OCI-LY7 (cell line): ENCODE results near the gene GALNT3. TPM values are rescaled to one million over a fixed set of nuclear protein-coding genes. Genes with fewer than 3 reads are reported as not detected.

Experiments
- BruUV-seq: library from RNA; stranded (reverse); fragments of 400-500 nt; replicated peaks from 2 replicates; lab custom pipeline; 2021; lab: Mats Ljungman, UMichigan
- CTCF ChIA-PET: fragments of 300-600 bp; sonication (Branson Sonifier 250); formaldehyde crosslinking; loops from one replicate; lab custom pipeline; 2022; ENCODE audit warnings: antibody characterized with exemption; ENCODE audit not compliant: unreplicated experiment; lab: Charles Lee
- POLR2A ChIA-PET: fragments of 300-600 bp; sonication (Branson Sonifier 250); formaldehyde crosslinking; loops from one replicate; lab custom pipeline; 2022; ENCODE audit warnings: antibody characterized with exemption; lab: Charles Lee
- DNase-seq: peaks from one replicate; pipeline ENCODE4 v3.0.0-alpha.2; 2015; ENCODE audit warnings: low spot score
- H2AFZ ChIP-seq: fragments of 200-600 bp; sonication (generic), shearing (Covaris generic); 2 replicates; pipeline ENCODE4 v1.6.1; 2014; ENCODE audit warnings: mild to moderate bottlenecking, antibody characterized with exemption, low read length, moderate library complexity
- H3K27ac ChIP-seq: fragments of 200-600 bp; sonication (generic); 2 replicates; pipeline ENCODE4 v1.5.1; 2014; ENCODE audit warnings: mixed run types, low read depth, mild to moderate bottlenecking, moderate library complexity, low read length, inconsistent platforms; ENCODE audit not compliant: poor library complexity, severe bottlenecking
- H3K36me3 ChIP-seq: fragments of 200-600 bp; sonication (generic); 2 replicates; pipeline ENCODE4 v1.6.1; 2014; ENCODE audit warnings: mild to moderate bottlenecking, antibody characterized with exemption, low read length, moderate library complexity, mixed read lengths; ENCODE audit not compliant: insufficient read depth
- H3K4me1 ChIP-seq: fragments of 200-600 bp; sonication (generic); 2 replicates; pipeline ENCODE4 v1.5.1; 2014; ENCODE audit warnings: mild to moderate bottlenecking, low read length; ENCODE audit not compliant: insufficient read depth, poor library complexity, severe bottlenecking
- H3K4me2 ChIP-seq: fragments of 200-600 bp; sonication (generic); 2 replicates; pipeline ENCODE4 v1.6.1; 2014; ENCODE audit warnings: mild to moderate bottlenecking, low read length
- H3K4me3 ChIP-seq: fragments of 200-600 bp; sonication (generic); 2 replicates; pipeline ENCODE4 v1.5.1; 2014; ENCODE audit warnings: mild to moderate bottlenecking, low read depth, low read length; ENCODE audit not compliant: poor library complexity, severe bottlenecking
- H3K79me2 ChIP-seq: fragments of 200-600 bp; sonication (generic); 2 replicates; pipeline ENCODE4 v1.6.1; 2016; ENCODE audit warnings: low read depth, mild to moderate bottlenecking, low read length, moderate library complexity, mixed read lengths; ENCODE audit not compliant: insufficient read depth
- H3K9me2 ChIP-seq: fragments of 200-600 bp; sonication (generic); 2 replicates; pipeline ENCODE4 v1.6.1; 2016; ENCODE audit warnings: mild to moderate bottlenecking, low read length, mixed read lengths; ENCODE audit not compliant: insufficient read depth
- H3K9me3 ChIP-seq: fragments of 200-600 bp; sonication (generic); 2 replicates; pipeline ENCODE4 v1.6.1; 2014; ENCODE audit warnings: mild to moderate bottlenecking, mixed run types, low read length, mixed read lengths
- H4K20me1 ChIP-seq: fragments of 200-600 bp; sonication (generic); 2 replicates; pipeline ENCODE4 v1.6.1; 2014; ENCODE audit warnings: mild to moderate bottlenecking, antibody characterized with exemption, low read length, moderate library complexity, mixed read lengths; ENCODE audit not compliant: insufficient read depth
- EZH2phosphoT487 ChIP-seq: fragments of 200-600 bp; sonication (generic); IDR thresholded peaks from 2 replicates; pipeline ENCODE4 v1.6.1; 2018; ENCODE audit warnings: low read depth, borderline replicate concordance, mild to moderate bottlenecking, mixed run types, antibody characterized with exemption, low read length, moderate library complexity, mixed read lengths
- intact Hi-C: fragments of 100-400 bp; cut with micrococcal nuclease; formaldehyde crosslinking; loops from one replicate; pipeline ENCODE4 v1.10.0; 2022; ENCODE audit not compliant: unreplicated experiment
- total RNA-seq, 2 experiments: library from RNA; depleted of rRNA in 1 of 2; stranded (reverse); fragments of >200 nt in 1 of 2; shearing (Covaris generic) in 1 of 2; gene quantifications; 2 replicates each; pipeline ENCODE4 v1.2.3, GENCODE V29; 2014 to 2022
- TF ChIP-seq, protein P1 (sequence below): fragments of 200-600 bp; sonication (generic); conservative IDR thresholded peaks from 2 replicates; pipeline ENCODE4 v1.5.1; 2014; ENCODE audit warnings: mild to moderate bottlenecking, antibody characterized with exemption, low read length, moderate library complexity, mixed read lengths

Gene GALNT3
- total RNA-seq, 2 experiments from 2014 or later, result 0.44 to 3.6 TPM

DNA sequence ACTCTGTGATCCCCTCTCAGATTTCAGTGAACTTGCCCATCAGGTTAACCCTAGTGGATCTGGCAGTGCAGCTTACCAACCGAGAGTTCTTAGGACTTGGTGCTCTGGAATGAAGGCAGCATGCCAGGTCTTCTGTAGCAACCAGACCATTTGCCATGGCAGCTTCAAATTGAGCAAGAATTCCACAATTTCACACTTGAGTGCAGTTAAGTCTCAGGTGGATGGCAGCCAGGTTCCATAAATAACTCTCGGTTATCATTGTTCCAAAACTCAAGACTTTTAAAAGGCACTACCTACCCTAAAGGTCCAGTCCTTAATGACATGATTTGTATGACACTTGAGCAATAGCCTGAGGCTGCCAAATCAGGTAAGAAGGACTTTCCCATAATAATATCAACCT is 48.1 kb downstream of the GALNT3 start:
- H3K4me3 ChIP-seq, result no peak overlapping the region
- no peaks in the 10 kb centered on the region for H4K20me1 ChIP-seq
- no peaks in the 10 kb centered on the region for H3K9me3 ChIP-seq
- no peak overlapping the region for H3K4me2 ChIP-seq
- no peaks in the 10 kb centered on the region for H3K9me2 ChIP-seq
- BruUV-seq, result no TSS peak
- CTCF ChIA-PET, result no interaction called here
- DNase-seq, result no peak
- H2AFZ ChIP-seq, result no peak overlapping the region
- TF ChIP-seq EZH2phosphoT487, result no peak
- TF ChIP-seq, protein P1, sequence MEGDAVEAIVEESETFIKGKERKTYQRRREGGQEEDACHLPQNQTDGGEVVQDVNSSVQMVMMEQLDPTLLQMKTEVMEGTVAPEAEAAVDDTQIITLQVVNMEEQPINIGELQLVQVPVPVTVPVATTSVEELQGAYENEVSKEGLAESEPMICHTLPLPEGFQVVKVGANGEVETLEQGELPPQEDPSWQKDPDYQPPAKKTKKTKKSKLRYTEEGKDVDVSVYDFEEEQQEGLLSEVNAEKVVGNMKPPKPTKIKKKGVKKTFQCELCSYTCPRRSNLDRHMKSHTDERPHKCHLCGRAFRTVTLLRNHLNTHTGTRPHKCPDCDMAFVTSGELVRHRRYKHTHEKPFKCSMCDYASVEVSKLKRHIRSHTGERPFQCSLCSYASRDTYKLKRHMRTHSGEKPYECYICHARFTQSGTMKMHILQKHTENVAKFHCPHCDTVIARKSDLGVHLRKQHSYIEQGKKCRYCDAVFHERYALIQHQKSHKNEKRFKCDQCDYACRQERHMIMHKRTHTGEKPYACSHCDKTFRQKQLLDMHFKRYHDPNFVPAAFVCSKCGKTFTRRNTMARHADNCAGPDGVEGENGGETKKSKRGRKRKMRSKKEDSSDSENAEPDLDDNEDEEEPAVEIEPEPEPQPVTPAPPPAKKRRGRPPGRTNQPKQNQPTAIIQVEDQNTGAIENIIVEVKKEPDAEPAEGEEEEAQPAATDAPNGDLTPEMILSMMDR, result no peak
- no peak overlapping the region for H3K27ac ChIP-seq
- H3K4me1 ChIP-seq, result peaks cover 8% of the 10 kb centered on the region
- intact Hi-C loops, result no loop called here
- no peaks in the 10 kb centered on the region for H3K36me3 ChIP-seq
- POLR2A ChIA-PET, result no interaction called here
- H3K79me2 ChIP-seq, result no peaks in the 10 kb centered on the region

- Histone ChIP-seq H3K79me2 (no peaks in the 10 kb centered on the region), H3K4me2 (no peak overlapping the region), H3K36me3 (no peaks in the 10 kb centered on the region), H2AFZ (no peak overlapping the region), H3K27ac (no peak overlapping the region), H3K9me3 (no peaks in the 10 kb centered on the region), H3K4me1 (peaks cover 8% of the 10 kb centered on the region), H3K9me2 (no peaks in the 10 kb centered on the region), H3K4me3 (no peak overlapping the region), H4K20me1 (no peaks in the 10 kb centered on the region)
- intact Hi-C loops, result no loop called here
- POLR2A ChIA-PET, result interaction anchor here (0.6 to 0.7 kb wide), 3 partner anchors 123 to 1156 kb away, joined by 3 to 6 read pairs (median 3); no protein-coding TSS in a partner anchor
- TF ChIP-seq EZH2phosphoT487, result no peak
- TF ChIP-seq, protein P1, result no peak
- CTCF ChIA-PET, result no interaction called here
- DNase-seq, result peak; percentile 53
- no TSS peak for BruUV-seq
These were observed 50.6 kb downstream of the GALNT3 start for GRCh38 chr2:165743442-165743841.

DNA sequence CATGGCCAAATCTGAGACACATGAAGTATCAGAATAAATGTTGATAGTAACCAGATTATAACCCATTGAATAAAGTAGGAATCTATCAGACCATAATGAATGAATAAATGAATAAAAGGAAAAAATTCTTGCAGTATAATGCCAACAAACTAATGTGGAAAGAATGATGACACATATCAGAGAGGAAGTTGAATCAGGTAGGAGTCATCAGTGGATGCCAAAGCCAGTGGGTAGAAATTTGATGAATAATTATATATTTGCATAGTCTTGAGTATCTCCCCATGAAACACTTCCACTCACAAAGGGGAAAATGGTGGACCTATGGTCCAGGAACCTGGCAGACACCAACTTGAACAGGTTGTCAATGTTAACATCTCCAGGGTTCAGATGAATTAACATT is 68.6 kb downstream of the GALNT3 start:
- H3K4me1 ChIP-seq, result no peaks in the 10 kb centered on the region
- TF ChIP-seq, protein P1, result no peak
- TF ChIP-seq EZH2phosphoT487, result no peak
- no peak for DNase-seq
- H3K9me3 ChIP-seq, result no peaks in the 10 kb centered on the region
- H4K20me1 ChIP-seq, result no peaks in the 10 kb centered on the region
- BruUV-seq, result no TSS peak
- no peaks in the 10 kb centered on the region for H3K79me2 ChIP-seq
- ChIA-PET CTCF (no interaction called here), POLR2A (no interaction called here)
- H3K9me2 ChIP-seq, result no peaks in the 10 kb centered on the region
- H3K4me2 ChIP-seq, result no peak overlapping the region
- intact Hi-C loops, result no loop called here
- H2AFZ ChIP-seq, result no peak overlapping the region
- no peak overlapping the region for H3K4me3 ChIP-seq
- no peaks in the 10 kb centered on the region for H3K36me3 ChIP-seq
- H3K27ac ChIP-seq, result no peak overlapping the region
